K562 (cell line): ENCODE data around the gene PSAT1. TPM values are rescaled to one million over a fixed set of nuclear protein-coding genes. Genes with fewer than 3 reads are reported as not detected.

ENCODE experiments used
- ATAC-seq: fragments of 200-7000 bp; cut with Tn5 transposase; 3 replicates; pipeline ENCODE4 v1.9.1; 2020; ENCODE audit warnings: moderate library complexity
- BruUV-seq: library from RNA; stranded (reverse); fragments of 400-500 nt; replicated peaks from 2 replicates; lab custom pipeline; 2021; lab: Mats Ljungman, UMichigan
- CTCF ChIA-PET: fragments of 300-600 bp; formaldehyde crosslinking; extraction: SDS; loops from one replicate; lab custom pipeline; 2021; ENCODE audit warnings: low intra/inter-chr PET ratio; lab: Yijun Ruan, JAX
- POLR2A ChIA-PET: fragments of 300-600, 350-650 bp; sonication (Branson Sonifier 250); formaldehyde crosslinking; extraction: SDS; loops from one replicate; lab custom pipeline; 2021; ENCODE audit warnings: antibody characterized with exemption, inconsistent platforms; lab: Yijun Ruan, JAX
- DNase-seq, 4 experiments: peaks; one replicate each; pipeline versions ENCODE4 v3.0.0 to v3.0.0-alpha.2; 2011 to 2018; ENCODE audit warnings: low spot score in 3 of 4, mixed read lengths in 3 of 4; ENCODE audit errors: extremely low read depth in 1 of 4
- FAIRE-seq: peaks from 2 replicates; lab custom pipeline; 2011; peaks lifted over from hg19 to GRCh38; lab: Jason Lieb, UNC
- H2AFZ ChIP-seq: 2 replicates; pipeline ENCODE4 v1.6.0; 2011; ENCODE audit warnings: low read depth, low read length, control low read depth, inconsistent platforms
- H3K27ac ChIP-seq: fragments of 200-600 bp; 3 replicates; pipeline ENCODE4 v1.8.0; 2011; ENCODE audit warnings: low read depth, mild to moderate bottlenecking, control low read depth, inconsistent platforms, low read length, moderate library complexity, mixed read lengths; ENCODE audit errors: extremely low read depth
- H3K27me3 ChIP-seq, 2 experiments: fragments of 300-600 bp in 1 of 2; 2 replicates in 1 of 2; 3 replicates in 1 of 2; pipeline versions ENCODE4 v1.6.0 to v1.8.0; 2011; ENCODE audit warnings: inconsistent platforms in 2 of 2, low read length in 2 of 2, mild to moderate bottlenecking in 1 of 2, mixed read lengths in 1 of 2, moderate library complexity in 1 of 2; ENCODE audit not compliant: control insufficient read depth in 2 of 2, insufficient read depth in 2 of 2
- H3K36me3 ChIP-seq: fragments of 300-600 bp; 3 replicates; pipeline ENCODE4 v1.8.0; 2011; ENCODE audit warnings: mild to moderate bottlenecking, low read length, inconsistent platforms; ENCODE audit not compliant: control insufficient read depth, insufficient read depth
- H3K4me1 ChIP-seq, 2 experiments: fragments of 200-600 bp in 1 of 2; replicated peaks in 1 of 2; 2 replicates in 1 of 2; 3 replicates in 1 of 2; pipeline versions ENCODE4 v1.5.1 to v1.8.0; 2011; ENCODE audit warnings: inconsistent platforms in 2 of 2, low read length in 2 of 2, mild to moderate bottlenecking in 1 of 2, mixed read lengths in 1 of 2, moderate library complexity in 1 of 2; ENCODE audit not compliant: control insufficient read depth in 2 of 2, insufficient read depth in 2 of 2
- H3K4me2 ChIP-seq: 2 replicates; pipeline ENCODE4 v1.6.1; 2011; ENCODE audit warnings: low read length, control low read depth, inconsistent platforms, mixed read lengths; ENCODE audit not compliant: insufficient read depth
- H3K4me3 ChIP-seq: fragments of 200-600 bp; sonication (generic), shearing (Covaris generic); 2 replicates; pipeline ENCODE4 v1.5.1; 2016; ENCODE audit warnings: control low read depth, inconsistent platforms
- H3K79me2 ChIP-seq: fragments of 200-600 bp; 3 replicates; pipeline ENCODE4 v1.8.0; 2011; ENCODE audit warnings: low read length, inconsistent platforms; ENCODE audit not compliant: control insufficient read depth, insufficient read depth
- H3K9ac ChIP-seq, 2 experiments: 2 replicates each; pipeline versions ENCODE4 v1.6.0 to v1.6.1; 2011; ENCODE audit warnings: low read depth in 2 of 2, low read length in 2 of 2, control low read depth in 1 of 2, inconsistent platforms in 1 of 2, mild to moderate bottlenecking in 1 of 2, mixed read lengths in 1 of 2; ENCODE audit not compliant: insufficient read depth in 1 of 2
- H3K9me1 ChIP-seq: one replicate; pipeline ENCODE4 v1.6.0; 2011; ENCODE audit warnings: inconsistent platforms, mild to moderate bottlenecking, low read length, moderate library complexity; ENCODE audit not compliant: control insufficient read depth, insufficient read depth
- H3K9me3 ChIP-seq: replicated peaks from 2 replicates; pipeline ENCODE4 v1.5.1; 2011; ENCODE audit warnings: low read depth, low read length, inconsistent platforms; ENCODE audit not compliant: control insufficient read depth, insufficient read depth
- H4K20me1 ChIP-seq: replicated peaks from 2 replicates; pipeline ENCODE4 v1.6.1; 2011; ENCODE audit warnings: low read length, inconsistent platforms, mixed read lengths; ENCODE audit not compliant: control insufficient read depth, insufficient read depth
- DPF2 ChIP-seq: fragments of 450-650 bp; IDR thresholded peaks from 2 replicates; pipeline ENCODE4 v1.6.1; 2016
- ELF1 ChIP-seq: fragments of 200-800 bp; sonication (Bioruptor generic); IDR thresholded peaks from 2 replicates; pipeline ENCODE4 v1.6.1; 2016; ENCODE audit warnings: missing genetic modification characterization, missing compliant biosample characterization
- EWSR1 ChIP-seq: fragments of 450-650 bp; IDR thresholded peaks from 2 replicates; pipeline ENCODE4 v1.6.1; 2018; ENCODE audit warnings: borderline replicate concordance, mild to moderate bottlenecking, low read depth, moderate library complexity; ENCODE audit not compliant: partially characterized antibody
- FOXK2 ChIP-seq, 2 experiments: fragments of 450-650 bp; IDR thresholded peaks in 1 of 2; conservative IDR thresholded peaks in 1 of 2; 2 replicates each; pipeline ENCODE4 v1.6.1; 2016; ENCODE audit warnings: low read depth in 2 of 2, mild to moderate bottlenecking in 1 of 2
- FOXM1 ChIP-seq, 2 experiments: fragments of 450-650 bp in 1 of 2; sonication (generic) in 1 of 2; formaldehyde crosslinking in 1 of 2; IDR thresholded peaks; 2 replicates each; pipeline versions ENCODE4 v1.6.1 to v1.9.0; 2017 to 2022; ENCODE audit warnings: low read depth in 2 of 2, mild to moderate bottlenecking in 2 of 2, missing genetic modification reagents in 1 of 2, moderate library complexity in 1 of 2
- IRF2 ChIP-seq: sonication (generic); formaldehyde crosslinking; IDR thresholded peaks from 2 replicates; pipeline ENCODE4 v1.8.1; 2022; ENCODE audit warnings: mild to moderate bottlenecking, missing genetic modification reagents
- NFE2 ChIP-seq: IDR thresholded peaks from 2 replicates; pipeline ENCODE4 v1.6.1; 2014; ENCODE audit warnings: antibody characterized with exemption, low read depth
- NR4A1 ChIP-seq, 2 experiments: fragments of 250-450 bp in 1 of 2; fragments of 450-650 bp in 1 of 2; sonication (Bioruptor Pico) in 1 of 2; IDR thresholded peaks; 2 replicates each; pipeline versions ENCODE4 v1.4.0 to v1.6.1; 2016 to 2020; ENCODE audit warnings: mild to moderate bottlenecking in 2 of 2, missing compliant biosample characterization in 1 of 2, missing genetic modification characterization in 1 of 2, moderate library complexity in 1 of 2
- NRF1 ChIP-seq, 2 experiments: fragments of 450-650 bp; IDR thresholded peaks in 1 of 2; conservative IDR thresholded peaks in 1 of 2; 2 replicates each; pipeline ENCODE4 v1.6.1; 2014; ENCODE audit warnings: mild to moderate bottlenecking in 2 of 2
- POU5F1 ChIP-seq: fragments of 150-350 bp; IDR thresholded peaks from 2 replicates; pipeline ENCODE4 v1.6.1; 2014; ENCODE audit warnings: borderline replicate concordance, low read length, low read depth, mild to moderate bottlenecking; ENCODE audit not compliant: partially characterized antibody
- SREBF2 ChIP-seq: sonication (generic); formaldehyde crosslinking; IDR thresholded peaks from 2 replicates; pipeline ENCODE4 v1.4.0; 2020; ENCODE audit warnings: mild to moderate bottlenecking, missing genetic modification reagents
- TCF7L2 ChIP-seq: fragments of 150-350 bp; IDR thresholded peaks from 2 replicates; pipeline ENCODE4 v1.6.1; 2016; ENCODE audit warnings: low read depth, mild to moderate bottlenecking, low read length, moderate library complexity
- TFAP4 ChIP-seq: sonication (generic); formaldehyde crosslinking; IDR thresholded peaks from 2 replicates; pipeline ENCODE4 v1.8.0; 2022; ENCODE audit warnings: missing genetic modification reagents, mild to moderate bottlenecking, moderate library complexity, borderline replicate concordance
- ZBTB26 ChIP-seq: fragments of 450-650 bp; formaldehyde crosslinking; IDR thresholded peaks from 2 replicates; pipeline ENCODE4 v1.4.0; 2022; ENCODE audit warnings: missing genetic modification characterization
- ZFP36 ChIP-seq: fragments of 150-350 bp; IDR thresholded peaks from 2 replicates; pipeline ENCODE4 v1.6.1; 2018; ENCODE audit warnings: low read length, low read depth; ENCODE audit not compliant: partially characterized antibody
- ZKSCAN3 ChIP-seq: fragments of 250-450 bp; sonication (Bioruptor Pico); IDR thresholded peaks from 2 replicates; pipeline ENCODE4 v1.4.0; 2020
- ZNF354B ChIP-seq: fragments of 250-450 bp; sonication (Bioruptor Pico); IDR thresholded peaks from 2 replicates; pipeline ENCODE4 v1.4.0; 2020
- ZNF707 ChIP-seq: fragments of 250-450 bp; sonication (Bioruptor Pico); conservative IDR thresholded peaks from 2 replicates; pipeline ENCODE4 v1.8.0; 2022; ENCODE audit warnings: inconsistent platforms, mild to moderate bottlenecking, moderate library complexity
- in situ Hi-C: fragments of 300-500 bp; cut with MboI; formaldehyde crosslinking; loops from 4 replicates; pipeline ENCODE4 v1.15.0; 2018; ENCODE audit warnings: inconsistent platforms, mixed read lengths
- intact Hi-C: fragments of 100-400 bp; cut with micrococcal nuclease; formaldehyde crosslinking; loops from 2 replicates; pipeline ENCODE4 v1.14.2; 2022
- polyA plus RNA-seq, 8 experiments: library from polyadenylated mRNA; depleted of rRNA in 4 of 8; stranded (reverse) in 5 of 8; unstranded in 3 of 8; fragments of >200 nt; fragmentation: Nextera tagmentation in 2 of 8; fragmentation: Illumina TruSeq in 1 of 8; extraction: Ambion mirVana in 2 of 8; extraction: Trizol in 1 of 8; gene quantifications; 2 replicates each; pipeline versions ENCODE4 v1.2.1 to v1.2.3, GENCODE V29; 2011 to 2014; ENCODE audit warnings: inconsistent platforms in 1 of 8, missing spikeins in 1 of 8
- total RNA-seq, 7 experiments: library from RNA; depleted of rRNA in 6 of 7; stranded (reverse); fragments of >200 nt in 6 of 7; fragmentation: Illumina TruSeq in 2 of 7; extraction: Trizol in 2 of 7; gene quantifications; 2 replicates each; pipeline versions ENCODE4 v1.2.1 to v1.2.3, GENCODE V29; 2011 to 2021; ENCODE audit warnings: low replicate concordance in 1 of 7
- TF ChIP-seq, protein P1 (sequence below): fragments of 250-450 bp; sonication (Bioruptor Pico); IDR thresholded peaks from 2 replicates; pipeline ENCODE4 v1.6.1; 2021; ENCODE audit warnings: mild to moderate bottlenecking
- TF ChIP-seq, protein P2 (sequence below): fragments of 450-650 bp; formaldehyde crosslinking; IDR thresholded peaks from 2 replicates; pipeline ENCODE4 v1.4.0; 2020; ENCODE audit warnings: mild to moderate bottlenecking, moderate library complexity

PSAT1 gene
- total and polyA plus RNA-seq, 9 of the 15 experiments (the other 6 are each of a cell fraction or from before 2014, with no cell fraction given): 29.7 to 151 (median 98.3) TPM

DNA sequence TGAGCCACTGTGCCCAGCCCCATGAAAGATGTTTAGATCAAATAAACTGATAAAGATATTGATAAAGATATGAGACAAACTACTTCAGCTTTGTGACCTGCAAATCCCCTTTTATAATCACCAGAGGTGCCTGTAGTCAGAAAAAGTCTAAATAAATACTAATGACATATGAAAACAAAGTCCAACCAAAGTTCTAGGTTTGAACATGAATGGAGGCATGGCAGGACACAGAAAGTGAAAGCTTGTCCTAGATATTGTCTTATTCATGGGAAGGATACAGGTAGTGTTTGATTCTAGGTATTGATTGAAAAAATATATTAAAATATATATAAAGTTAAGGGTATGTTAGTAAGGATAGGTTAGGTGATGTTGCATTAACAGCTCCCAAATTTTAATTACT is 24.6 kb upstream of the PSAT1 start:
- peaks cover 30% of the 10 kb centered on the region; the same call in 2 of the 3 replicates for H3K36me3 ChIP-seq

More for the DNA sequence above, 24.6 kb upstream of the PSAT1 start:
- no peaks in the 10 kb centered on the region for H4K20me1 ChIP-seq
- TF ChIP-seq FOXM1 (IDR thresholded peaks at IDR 0.05; ENCODE audit: low read depth) (no peak), FOXM1 (CRISPR knock-in tag; IDR thresholded peaks at IDR 0.05; ENCODE audit: low read depth) (no peak), ZNF707 (CRISPR knock-in tag) (no peak), TCF7L2 (no peak), ZNF354B (CRISPR knock-in tag) (no peak), ZBTB26 (CRISPR knock-in tag) (no peak), IRF2 (CRISPR knock-in tag) (no peak), ELF1 (tag) (no peak), NR4A1 (CRISPR knock-in tag; IDR thresholded peaks at IDR 0.05) (no peak), NR4A1 (tag; IDR thresholded peaks at IDR 0.05) (no peak), NRF1 (conservative IDR thresholded peaks at IDR 0.05 in 1 of 2, IDR thresholded peaks at IDR 0.05 in 1 of 2) (no peak), NFE2 (no peak), DPF2 (no peak), FOXK2 (conservative IDR thresholded peaks at IDR 0.05 in 1 of 2, IDR thresholded peaks at IDR 0.05 in 1 of 2; ENCODE audit: low read depth in 2 of 2) (no peak), TFAP4 (CRISPR knock-in tag) (no peak), SREBF2 (CRISPR knock-in tag) (no peak), POU5F1 (no peak), EWSR1 (no peak), ZFP36 (no peak), ZKSCAN3 (no peak)
- TF ChIP-seq, protein P1, sequence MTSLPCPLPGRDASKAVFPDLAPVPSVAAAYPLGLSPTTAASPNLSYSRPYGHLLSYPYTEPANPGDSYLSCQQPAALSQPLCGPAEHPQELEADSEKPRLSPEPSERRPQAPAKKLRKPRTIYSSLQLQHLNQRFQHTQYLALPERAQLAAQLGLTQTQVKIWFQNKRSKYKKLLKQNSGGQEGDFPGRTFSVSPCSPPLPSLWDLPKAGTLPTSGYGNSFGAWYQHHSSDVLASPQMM (CRISPR knock-in tag): no peak
- TF ChIP-seq, protein P2, sequence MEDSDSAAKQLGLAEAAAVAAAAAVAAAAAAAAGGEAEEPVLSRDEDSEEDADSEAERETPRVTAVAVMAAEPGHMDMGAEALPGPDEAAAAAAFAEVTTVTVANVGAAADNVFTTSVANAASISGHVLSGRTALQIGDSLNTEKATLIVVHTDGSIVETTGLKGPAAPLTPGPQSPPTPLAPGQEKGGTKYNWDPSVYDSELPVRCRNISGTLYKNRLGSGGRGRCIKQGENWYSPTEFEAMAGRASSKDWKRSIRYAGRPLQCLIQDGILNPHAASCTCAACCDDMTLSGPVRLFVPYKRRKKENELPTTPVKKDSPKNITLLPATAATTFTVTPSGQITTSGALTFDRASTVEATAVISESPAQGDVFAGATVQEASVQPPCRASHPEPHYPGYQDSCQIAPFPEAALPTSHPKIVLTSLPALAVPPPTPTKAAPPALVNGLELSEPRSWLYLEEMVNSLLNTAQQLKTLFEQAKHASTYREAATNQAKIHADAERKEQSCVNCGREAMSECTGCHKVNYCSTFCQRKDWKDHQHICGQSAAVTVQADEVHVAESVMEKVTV (CRISPR knock-in tag): no peak
- H3K27me3 ChIP-seq: no peaks in the 10 kb centered on the region
- no peak overlapping the region for H3K4me2 ChIP-seq
- no peaks in the 10 kb centered on the region for H3K4me1 ChIP-seq
- FAIRE-seq (no peak), ATAC-seq (no peak), DNase-seq (no peak)
- ChIA-PET POLR2A (no interaction called here), CTCF (no interaction called here)
- H3K4me3 ChIP-seq: no peak overlapping the region
- H3K9ac ChIP-seq: no peak overlapping the region
- no peak overlapping the region for H2AFZ ChIP-seq
- H3K9me1 ChIP-seq: no peaks in the 10 kb centered on the region
- H3K27ac ChIP-seq: no peak overlapping the region
- in situ Hi-C loops: no loop called here
- intact Hi-C loops: no loop called here
- no peaks in the 10 kb centered on the region for H3K9me3 ChIP-seq
- no peaks in the 10 kb centered on the region for H3K79me2 ChIP-seq
- BruUV-seq: no TSS peak
